HepG2 (cell line): ENCODE measurements around the gene FITM1. TPM values are rescaled to one million over a fixed set of nuclear protein-coding genes. Genes with fewer than 3 reads are reported as not detected.

ENCODE experiments used
- ATF3 ChIP-seq: sonication (generic); formaldehyde crosslinking; IDR thresholded peaks from 2 replicates; pipeline ENCODE4 v1.4.0; 2020; ENCODE audit warnings: missing genetic modification reagents
- BORCS8-MEF2B ChIP-seq: sonication (generic); formaldehyde crosslinking; IDR thresholded peaks from 2 replicates; pipeline ENCODE4 v1.8.0; 2022; ENCODE audit warnings: mild to moderate bottlenecking, missing genetic modification reagents
- DPF2 ChIP-seq: sonication (generic); formaldehyde crosslinking; IDR thresholded peaks from 2 replicates; pipeline ENCODE4 v1.4.0; 2020; ENCODE audit warnings: mild to moderate bottlenecking, low read depth, missing genetic modification reagents, borderline replicate concordance
- HNF4G ChIP-seq, 2 experiments: sonication (generic) in 1 of 2; formaldehyde crosslinking in 1 of 2; IDR thresholded peaks; 2 replicates each; pipeline versions ENCODE4 v1.4.0 to v1.6.1; 2011 to 2020; ENCODE audit warnings: borderline replicate concordance in 2 of 2, low read depth in 2 of 2, mild to moderate bottlenecking in 2 of 2, low read length in 1 of 2, missing genetic modification reagents in 1 of 2, moderate library complexity in 1 of 2
- NBN ChIP-seq: fragments of 450-650 bp; conservative IDR thresholded peaks from 2 replicates; pipeline ENCODE4 v1.6.1; 2017
- RARG ChIP-seq: sonication (generic); formaldehyde crosslinking; IDR thresholded peaks from 2 replicates; pipeline ENCODE4 v1.4.0; 2020; ENCODE audit warnings: low read depth, mild to moderate bottlenecking, missing genetic modification reagents
- SIN3B ChIP-seq: fragments of 150-350 bp; IDR thresholded peaks from 2 replicates; pipeline ENCODE4 v1.6.1; 2014; ENCODE audit warnings: low read length
- SNAI1 ChIP-seq: sonication (generic); formaldehyde crosslinking; IDR thresholded peaks from 2 replicates; pipeline ENCODE4 v1.5.0; 2020; ENCODE audit warnings: mild to moderate bottlenecking, missing genetic modification reagents, borderline replicate concordance
- TBX3 ChIP-seq: fragments of 450-650 bp; IDR thresholded peaks from 2 replicates; pipeline ENCODE4 v1.6.1; 2017; ENCODE audit warnings: antibody characterized with exemption, mild to moderate bottlenecking, inconsistent platforms, borderline replicate concordance
- THAP9 ChIP-seq: sonication (generic); formaldehyde crosslinking; IDR thresholded peaks from 2 replicates; pipeline ENCODE4; 2020; ENCODE audit warnings: missing genetic modification reagents, mild to moderate bottlenecking, borderline replicate concordance
- ZBTB3 ChIP-seq: sonication (generic); formaldehyde crosslinking; IDR thresholded peaks from 2 replicates; pipeline ENCODE4 v1.4.0; 2020; ENCODE audit warnings: low read depth, mild to moderate bottlenecking, moderate library complexity, missing genetic modification reagents, borderline replicate concordance
- ZKSCAN5 ChIP-seq: sonication (generic); formaldehyde crosslinking; IDR thresholded peaks from 2 replicates; pipeline ENCODE4 v1.5.1; 2020; ENCODE audit warnings: mild to moderate bottlenecking, missing genetic modification reagents
- ZNF251 ChIP-seq: sonication (generic); formaldehyde crosslinking; IDR thresholded peaks from 2 replicates; pipeline ENCODE4 v1.9.0; 2021; ENCODE audit warnings: mild to moderate bottlenecking, missing genetic modification reagents
- ZNF350 ChIP-seq: sonication (generic); formaldehyde crosslinking; IDR thresholded peaks from 2 replicates; pipeline ENCODE4 v1.4.0; 2020; ENCODE audit warnings: mild to moderate bottlenecking, low read depth, missing genetic modification reagents, borderline replicate concordance
- ZNF407 ChIP-seq: sonication (generic); formaldehyde crosslinking; IDR thresholded peaks from one replicate; pipeline ENCODE4 v1.5.1; 2020; ENCODE audit warnings: mild to moderate bottlenecking, missing genetic modification reagents; ENCODE audit errors: not compliant biosample characterization
- ZNF44 ChIP-seq: sonication (generic); formaldehyde crosslinking; IDR thresholded peaks from 2 replicates; pipeline ENCODE4 v1.5.1; 2020; ENCODE audit warnings: mild to moderate bottlenecking, missing genetic modification reagents
- polyA plus RNA-seq, 8 experiments: library from polyadenylated mRNA; depleted of rRNA in 3 of 8; stranded (reverse) in 7 of 8; unstranded in 1 of 8; fragments of >200 nt; fragmentation: Illumina TruSeq in 4 of 8; extraction: Trizol in 4 of 8; gene quantifications; 2 replicates each; pipeline versions ENCODE4 v1.2.1 to v1.2.3, GENCODE V29; 2011 to 2016; ENCODE audit warnings: low read depth in 4 of 8, missing spikeins in 1 of 8, mixed read lengths in 1 of 8; ENCODE audit not compliant: insufficient read depth in 1 of 8
- total RNA-seq, 5 experiments: library from RNA; depleted of rRNA; stranded (reverse); fragments of >200 nt; fragmentation: Illumina TruSeq; extraction: Trizol; gene quantifications; 2 replicates each; pipeline ENCODE4 v1.2.3, GENCODE V29; 2016; ENCODE audit warnings: low read depth in 1 of 5

The FITM1 gene
- total and polyA plus RNA-seq, 2 of the 13 experiments (the other 11 are each of a cell fraction or from before 2014, with no cell fraction given) = 2.7 to 5.8 TPM

- peak; percentile 16 for TF ChIP-seq ZNF407 (CRISPR knock-in tag)
- peak; percentile 43; the same call in 1 of the 2 replicates for TF ChIP-seq ZNF251
- 0 out of 2 replicates have a peak, but pooled peaks have one; percentile 6 for TF ChIP-seq ATF3
- TF ChIP-seq DPF2 (CRISPR knock-in tag) = peak; percentile 38; the same call in 1 of the 2 replicates
- no peak for TF ChIP-seq HNF4G (IDR thresholded peaks at IDR 0.05; ENCODE audit: borderline replicate concordance, low read depth, low read length)
- TF ChIP-seq HNF4G (CRISPR knock-in tag; IDR thresholded peaks at IDR 0.05; ENCODE audit: borderline replicate concordance, low read depth) = peak; percentile 17; the same call in 1 of the 2 replicates
- 0 out of 2 replicates have a peak, but pooled peaks have one; percentile 77 for TF ChIP-seq RARG (CRISPR knock-in tag)
- peak; percentile 87 for TF ChIP-seq ZKSCAN5 (CRISPR knock-in tag)
- peak; percentile 2; the same call in 1 of the 2 replicates for TF ChIP-seq THAP9 (CRISPR knock-in tag)
- TF ChIP-seq BORCS8-MEF2B (CRISPR knock-in tag) = peak; percentile 61
- TF ChIP-seq ZNF44 (CRISPR knock-in tag) = peak; percentile 82; the same call in 1 of the 2 replicates
- peak; percentile 8 for TF ChIP-seq ZNF350 (CRISPR knock-in tag)
- TF ChIP-seq TBX3 = no peak
- 0 out of 2 replicates have a peak, but pooled peaks have one; percentile 55 for TF ChIP-seq NBN
- 0 out of 2 replicates have a peak, but pooled peaks have one; percentile 26 for TF ChIP-seq ZBTB3 (CRISPR knock-in tag)
- peak; percentile 33; the same call in 1 of the 2 replicates for TF ChIP-seq SNAI1 (CRISPR knock-in tag)
- no peak for TF ChIP-seq SIN3B
Measured at GRCh38 chr14:24136684-24137528, 6.4 kb downstream of the FITM1 start (continued).
